Prostate gland (tissue), 2 donors: ENCODE data around the gene RAB3IL1. TPM values are rescaled to one million over a fixed set of nuclear protein-coding genes. Genes with fewer than 3 reads are reported as not detected.

Source experiments
- DNase-seq: peaks from one replicate; pipeline ENCODE4 v3.0.0-alpha.2; 2019; ENCODE audit warnings: low spot score
- H3K27ac ChIP-seq, 2 donors: fragments of 200-600 bp; sonication (generic); 2 replicates each; pipeline ENCODE4 v1.5.1; 2017 to 2019
- H3K27me3 ChIP-seq: fragments of 200-600 bp; sonication (generic); replicated peaks from 2 replicates; pipeline ENCODE4 v1.5.1; 2019; ENCODE audit not compliant: insufficient read depth
- H3K36me3 ChIP-seq, 2 donors: fragments of 200-600 bp; sonication (generic); 1 replicate in 1 of 2; 2 replicates in 1 of 2; pipeline versions ENCODE4 v1.5.1 to v1.8.1; 2017 to 2019
- H3K4me1 ChIP-seq: fragments of 200-600 bp; sonication (generic); replicated peaks from 2 replicates; pipeline ENCODE4 v1.5.1; 2019
- H3K4me3 ChIP-seq, 2 donors: fragments of 200-600 bp; sonication (generic); 2 replicates each; pipeline ENCODE4 v1.5.1; 2017 to 2019
- H3K9me3 ChIP-seq: fragments of 200-600 bp; sonication (generic); 2 replicates; pipeline ENCODE4 v1.5.1; 2017
- CTCF ChIP-seq, 4 experiments: fragments of 200-600 bp in 2 of 4; fragments of 450-650 bp in 2 of 4; sonication (generic) in 2 of 4; IDR thresholded peaks; 1 replicate in 3 of 4; 2 replicates in 1 of 4; pipeline ENCODE4 v1.5.1; 2016 to 2019; ENCODE audit warnings: antibody characterized with exemption in 4 of 4, mild to moderate bottlenecking in 2 of 4, moderate library complexity in 2 of 4
- POLR2A ChIP-seq: fragments of 450-650 bp; IDR thresholded peaks from one replicate; pipeline ENCODE4 v1.6.1; 2016; ENCODE audit warnings: antibody characterized with exemption, mild to moderate bottlenecking
- POLR2AphosphoS5 ChIP-seq: sonication (generic); formaldehyde crosslinking; IDR thresholded peaks from one replicate; pipeline ENCODE4 v1.6.1; 2017; ENCODE audit warnings: antibody characterized with exemption
- WGBS: methylation state at CpG from one replicate; pipeline ENCODE4 v1.1.5; 2018; 5-methylcytosine and 5-hydroxymethylcytosine counted together
- intact Hi-C: fragments of 100-400 bp; cut with DNase I; formaldehyde crosslinking; loops from one replicate; pipeline ENCODE4 v1.14.2; 2022
- total RNA-seq, 2 donors: library from RNA; depleted of rRNA; stranded (reverse); fragments of >200 nt; gene quantifications; one replicate each; pipeline ENCODE4 v1.1.0, GENCODE V29; 2016

Gene RAB3IL1
- total RNA-seq, 2 donors from 2014 or later: 3.5 to 53.0 TPM

- WGBS: 69% methylated on average over 12 of the region's 12 CpGs
- TF ChIP-seq POLR2AphosphoS5 (no peak), POLR2A (no peak), CTCF (IDR thresholded peaks at IDR 0.05) (no peak)
- DNase-seq: no peak
These were observed 43.0 kb downstream of the RAB3IL1 start for GRCh38 chr11:61874377-61874809.

GRCh38 chr11:61873588-61874376, 43.6 kb downstream of the RAB3IL1 start:
- H3K27ac ChIP-seq: no peak overlapping the region
- H3K4me3 ChIP-seq: no peak overlapping the region
- H3K9me3 ChIP-seq: no peaks in the 10 kb centered on the region
- no peaks in the 10 kb centered on the region for H3K36me3 ChIP-seq
- TF ChIP-seq POLR2A: no peak
- no peak for TF ChIP-seq CTCF (IDR thresholded peaks at IDR 0.05)
- no peak for TF ChIP-seq POLR2AphosphoS5
- DNase-seq: no peak
- 70% methylated on average over 16 of the region's 16 CpGs for WGBS
- H3K27me3 ChIP-seq: no peaks in the 10 kb centered on the region
- intact Hi-C loops: no loop called here
- no peaks in the 10 kb centered on the region for H3K4me1 ChIP-seq

More at GRCh38 chr11:61874377-61874809, 43.0 kb downstream of the RAB3IL1 start:
- Histone ChIP-seq H3K4me3 (no peak overlapping the region), H3K9me3 (no peaks in the 10 kb centered on the region), H3K4me1 (no peaks in the 10 kb centered on the region), H3K36me3 (no peaks in the 10 kb centered on the region), H3K27ac (no peak overlapping the region), H3K27me3 (no peaks in the 10 kb centered on the region)
- intact Hi-C loops: no loop called here

GRCh38 chr11:61872935-61873565, 44.3 kb downstream of the RAB3IL1 start:
- Histone ChIP-seq H3K27me3 (no peaks in the 10 kb centered on the region), H3K36me3 (no peaks in the 10 kb centered on the region), H3K4me3 (no peak overlapping the region), H3K9me3 (no peaks in the 10 kb centered on the region), H3K27ac (no peak overlapping the region), H3K4me1 (no peaks in the 10 kb centered on the region)
- TF ChIP-seq POLR2AphosphoS5: no peak
- no peak for TF ChIP-seq CTCF (IDR thresholded peaks at IDR 0.05)
- TF ChIP-seq POLR2A: no peak
- DNase-seq: no peak
- intact Hi-C loops: no loop called here
- 93% methylated on average over 20 of the region's 20 CpGs for WGBS

- TF ChIP-seq CTCF (IDR thresholded peaks at IDR 0.05) (peak; percentile 36 to 93 (median 72)), POLR2A (no peak), POLR2AphosphoS5 (peak; percentile 31)
- DNase-seq: peak; percentile 68
- WGBS: 3% methylated on average over 24 of the region's 24 CpGs
These were observed 46.2 kb downstream of the RAB3IL1 start for GRCh38 chr11:61871158-61871597.

More at GRCh38 chr11:61871158-61871597, 46.2 kb downstream of the RAB3IL1 start:
- Histone ChIP-seq H3K36me3 (no peaks in the 10 kb centered on the region), H3K27ac (peak overlapping the region; percentile 26 to 36), H3K9me3 (no peaks in the 10 kb centered on the region), H3K4me3 (no peak overlapping the region), H3K27me3 (no peaks in the 10 kb centered on the region), H3K4me1 (no peaks in the 10 kb centered on the region)
- intact Hi-C loops: no loop called here
